SJCRH30 (cell line): ENCODE measurements around the gene OTOGL. TPM values are rescaled to one million over a fixed set of nuclear protein-coding genes. Genes with fewer than 3 reads are reported as not detected.
A peak's percentile ranks its signal among the peaks of the same experiment; 100 is the strongest.

ENCODE experiments used
- DNase-seq, 2 experiments: peaks; one replicate each; pipeline ENCODE4 v3.0.0-alpha.2; 2015 to 2020
- H3K27ac ChIP-seq: fragments of 250-450 bp; sonication (Bioruptor Pico); 2 replicates; pipeline ENCODE4 v1.5.1; 2020; ENCODE audit warnings: mild to moderate bottlenecking, moderate library complexity
- H3K27me3 ChIP-seq: fragments of 250-450 bp; sonication (Bioruptor Pico); 2 replicates; pipeline ENCODE4 v1.5.1; 2020; ENCODE audit warnings: mild to moderate bottlenecking, moderate library complexity
- H3K36me3 ChIP-seq: fragments of 250-450 bp; sonication (Bioruptor Pico); 2 replicates; pipeline ENCODE4 v1.5.1; 2020; ENCODE audit warnings: mild to moderate bottlenecking, moderate library complexity
- H3K4me1 ChIP-seq: fragments of 250-450 bp; sonication (Bioruptor Pico); 2 replicates; pipeline ENCODE4 v1.5.1; 2020; ENCODE audit warnings: mild to moderate bottlenecking, moderate library complexity
- H3K4me3 ChIP-seq: fragments of 250-450 bp; sonication (Bioruptor Pico); 2 replicates; pipeline ENCODE4 v1.5.1; 2020; ENCODE audit warnings: mild to moderate bottlenecking, moderate library complexity
- H3K9me3 ChIP-seq: fragments of 250-450 bp; sonication (Bioruptor Pico); replicated peaks from 2 replicates; pipeline ENCODE4 v1.5.1; 2020; ENCODE audit warnings: mild to moderate bottlenecking, moderate library complexity
- total RNA-seq: library from RNA; depleted of rRNA; stranded (reverse); fragments of >200 nt; shearing (Covaris generic); gene quantifications from 2 replicates; pipeline ENCODE4 v1.2.3, GENCODE V29; 2014; rRNA removed

The OTOGL gene
- total RNA-seq, 1 experiment from 2014 or later: 0.10 TPM

DNA sequence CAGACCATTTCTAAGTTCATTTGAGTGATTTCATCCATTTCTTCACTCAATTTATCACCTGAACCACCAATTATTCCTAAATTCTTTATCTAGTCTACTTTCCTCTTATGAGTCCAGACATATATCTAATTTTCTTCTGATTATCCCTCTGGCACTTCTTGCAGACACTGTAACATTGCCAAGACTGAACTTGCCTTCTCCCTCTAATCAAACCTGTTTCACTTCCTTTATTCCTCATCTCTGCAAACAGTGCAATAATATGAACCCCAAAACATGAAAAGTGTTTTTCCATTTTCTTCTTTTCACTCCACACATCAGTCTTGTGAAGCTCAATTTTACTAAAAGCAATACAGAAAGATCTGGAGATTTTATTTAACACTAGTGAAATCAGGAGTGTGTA, 306.9 kb downstream of the OTOGL start:
- H3K9me3 ChIP-seq: no peaks in the 10 kb centered on the region
- no peaks in the 10 kb centered on the region for H3K27me3 ChIP-seq
- DNase-seq: no peak
- no peaks in the 10 kb centered on the region for H3K36me3 ChIP-seq
- H3K27ac ChIP-seq: no peak overlapping the region
- H3K4me3 ChIP-seq: no peak overlapping the region
- no peaks in the 10 kb centered on the region for H3K4me1 ChIP-seq

DNA sequence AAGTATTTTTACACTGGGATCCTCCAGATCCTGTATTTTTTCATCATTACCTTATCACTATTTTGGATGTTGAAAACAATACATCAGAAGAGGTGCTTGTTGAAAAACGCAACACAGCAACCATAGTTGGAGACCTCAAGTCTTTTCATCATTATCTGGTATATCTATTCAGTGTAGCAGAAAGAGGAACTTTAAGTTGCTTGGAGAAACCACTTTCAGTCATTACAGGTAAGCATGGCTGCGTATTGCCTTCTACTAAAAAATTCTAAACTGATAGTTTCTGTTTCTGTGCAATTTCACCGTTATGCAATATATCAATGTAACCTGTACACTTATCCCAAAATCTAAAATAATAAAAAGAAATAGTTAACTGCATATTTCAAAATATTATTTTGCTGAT, 312.4 kb downstream of the OTOGL start:
- H3K9me3 ChIP-seq: no peaks in the 10 kb centered on the region
- no peaks in the 10 kb centered on the region for H3K36me3 ChIP-seq
- no peak for DNase-seq
- no peak overlapping the region for H3K4me3 ChIP-seq
- no peak overlapping the region for H3K27ac ChIP-seq
- peaks cover 11% of the 10 kb centered on the region for H3K4me1 ChIP-seq
- H3K27me3 ChIP-seq: no peaks in the 10 kb centered on the region

DNA sequence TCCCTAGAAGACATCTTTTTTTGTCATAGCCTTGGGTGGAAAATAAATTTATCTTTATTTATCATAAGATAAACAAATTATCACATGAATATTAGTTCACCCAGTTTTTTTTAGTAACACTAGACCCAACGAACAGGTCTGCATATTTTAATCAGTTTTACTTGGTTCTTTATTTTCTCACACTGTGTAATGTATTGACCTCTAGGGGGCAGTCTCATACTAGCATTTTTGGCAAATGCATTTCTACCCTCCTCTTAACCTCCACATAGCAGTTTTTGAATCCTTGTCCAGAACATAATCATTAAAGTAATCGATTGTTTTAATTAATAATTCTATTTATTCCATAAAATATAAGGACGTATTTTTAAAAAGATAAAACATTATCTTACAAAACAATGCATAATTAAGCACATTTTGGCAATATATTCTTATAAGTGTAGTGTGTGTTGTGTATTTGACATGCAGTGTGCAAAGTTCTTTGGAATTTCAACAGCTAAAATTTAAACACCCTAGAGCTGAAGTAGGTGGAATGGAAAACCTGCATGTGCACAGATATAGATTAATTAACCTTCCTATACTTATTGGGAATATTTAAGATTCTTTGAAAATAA, 313.1 kb downstream of the OTOGL start:
- H3K9me3 ChIP-seq: no peaks in the 10 kb centered on the region
- peak; percentile 20 to 86 for DNase-seq
- no peaks in the 10 kb centered on the region for H3K36me3 ChIP-seq
- no peak overlapping the region; the same call in 1 of the 2 replicates for H3K27ac ChIP-seq
- H3K27me3 ChIP-seq: no peaks in the 10 kb centered on the region
- peaks cover 11% of the 10 kb centered on the region for H3K4me1 ChIP-seq
- H3K4me3 ChIP-seq: no peak overlapping the region

DNA sequence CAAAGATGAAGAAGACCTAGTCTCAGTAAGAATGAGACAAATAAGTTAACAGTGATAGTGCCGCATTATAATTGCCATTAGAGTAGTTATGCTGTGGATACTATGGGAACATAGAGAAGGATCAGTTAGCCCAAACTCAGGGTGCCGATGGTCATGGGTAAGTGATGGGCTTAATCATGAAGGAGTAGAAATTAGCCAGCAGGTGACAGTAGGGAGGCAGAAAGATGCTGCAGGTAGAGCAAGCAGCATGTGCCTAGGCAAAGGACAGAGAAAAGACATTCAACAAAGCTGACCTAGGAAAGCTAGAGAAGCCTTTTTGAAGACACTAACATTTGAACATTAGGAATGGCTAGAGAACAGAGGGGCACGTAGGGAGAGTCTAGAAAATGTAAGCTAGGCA, 314.1 kb downstream of the OTOGL start:
- no peak overlapping the region for H3K27ac ChIP-seq
- no peaks in the 10 kb centered on the region for H3K27me3 ChIP-seq
- DNase-seq: no peak
- no peak overlapping the region for H3K4me3 ChIP-seq
- no peaks in the 10 kb centered on the region for H3K9me3 ChIP-seq
- peaks cover 11% of the 10 kb centered on the region for H3K4me1 ChIP-seq
- H3K36me3 ChIP-seq: no peaks in the 10 kb centered on the region

DNA sequence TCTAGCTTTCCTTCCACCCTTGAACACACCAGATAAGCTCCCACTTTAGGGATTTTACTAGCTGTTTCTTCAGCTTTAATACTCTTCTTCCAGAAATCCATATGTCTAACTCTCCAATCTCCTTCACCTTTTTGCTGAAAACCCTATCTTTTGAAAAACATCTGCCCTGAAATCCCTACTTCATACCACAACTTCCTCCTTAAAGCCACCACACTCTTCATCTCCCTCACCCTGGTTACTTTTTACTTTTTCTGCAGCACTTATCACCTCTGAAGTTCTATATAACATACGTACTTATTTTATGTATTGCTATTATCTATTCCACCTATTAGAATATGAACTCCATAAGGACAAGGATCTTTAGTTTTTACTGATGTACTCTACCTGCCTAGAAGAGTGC, 316.1 kb downstream of the OTOGL start:
- Histone ChIP-seq H3K4me3 (no peak overlapping the region), H3K4me1 (peaks cover 26% of the 10 kb centered on the region), H3K36me3 (no peaks in the 10 kb centered on the region), H3K27me3 (no peaks in the 10 kb centered on the region), H3K27ac (no peak overlapping the region), H3K9me3 (no peaks in the 10 kb centered on the region)
- DNase-seq: no peak

DNA sequence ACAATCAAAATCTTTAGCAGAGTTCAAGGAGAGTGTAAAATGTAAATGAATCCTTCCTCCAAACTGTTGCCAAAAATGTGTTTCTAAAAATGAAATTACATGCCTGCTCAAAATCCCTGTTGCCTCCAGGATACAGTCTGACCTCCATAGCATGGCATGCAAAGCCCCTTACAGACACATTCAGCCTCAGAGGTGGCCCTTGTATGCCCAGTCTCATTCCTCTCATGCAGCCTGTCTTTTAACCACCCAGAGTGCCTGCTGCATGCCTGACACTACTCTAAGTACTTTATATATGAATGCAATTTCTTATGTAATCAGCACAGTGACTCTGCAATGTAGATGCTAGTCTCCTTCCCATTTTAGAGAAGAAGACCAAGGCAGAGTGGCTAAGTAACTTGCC, 320.3 kb downstream of the OTOGL start:
- no peaks in the 10 kb centered on the region for H3K27me3 ChIP-seq
- H3K4me1 ChIP-seq: peaks cover 21% of the 10 kb centered on the region; the same call in 1 of the 2 replicates
- peak; percentile 37 to 46 for DNase-seq
- peak overlapping the region; percentile 9; the same call in 1 of the 2 replicates for H3K27ac ChIP-seq
- no peaks in the 10 kb centered on the region for H3K36me3 ChIP-seq
- H3K4me3 ChIP-seq: no peak overlapping the region
- no peaks in the 10 kb centered on the region for H3K9me3 ChIP-seq

DNA sequence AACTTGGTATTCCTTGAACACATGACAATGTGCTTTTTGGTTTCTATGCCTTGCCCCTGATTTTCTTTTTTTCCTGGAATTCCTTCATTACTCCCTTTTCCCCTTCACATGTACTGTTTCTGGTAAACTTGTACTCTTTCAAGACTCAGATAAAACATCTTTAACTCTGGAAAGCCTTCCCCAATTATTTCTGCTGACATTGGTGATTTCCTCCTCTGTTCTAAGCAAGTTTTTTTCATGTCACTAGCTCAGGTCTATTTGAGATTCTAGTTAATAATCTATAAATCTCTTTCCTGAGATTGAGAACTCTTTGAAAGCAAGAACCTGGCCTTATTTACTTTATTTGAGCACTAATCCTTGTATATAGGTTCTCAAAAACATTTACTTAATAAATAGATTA, 320.7 kb downstream of the OTOGL start:
- H3K9me3 ChIP-seq: no peaks in the 10 kb centered on the region
- no peaks in the 10 kb centered on the region for H3K27me3 ChIP-seq
- H3K4me1 ChIP-seq: peaks cover 21% of the 10 kb centered on the region; the same call in 1 of the 2 replicates
- no peak for DNase-seq
- H3K27ac ChIP-seq: peak overlapping the region; percentile 9; the same call in 1 of the 2 replicates
- H3K36me3 ChIP-seq: no peaks in the 10 kb centered on the region
- H3K4me3 ChIP-seq: no peak overlapping the region

DNA sequence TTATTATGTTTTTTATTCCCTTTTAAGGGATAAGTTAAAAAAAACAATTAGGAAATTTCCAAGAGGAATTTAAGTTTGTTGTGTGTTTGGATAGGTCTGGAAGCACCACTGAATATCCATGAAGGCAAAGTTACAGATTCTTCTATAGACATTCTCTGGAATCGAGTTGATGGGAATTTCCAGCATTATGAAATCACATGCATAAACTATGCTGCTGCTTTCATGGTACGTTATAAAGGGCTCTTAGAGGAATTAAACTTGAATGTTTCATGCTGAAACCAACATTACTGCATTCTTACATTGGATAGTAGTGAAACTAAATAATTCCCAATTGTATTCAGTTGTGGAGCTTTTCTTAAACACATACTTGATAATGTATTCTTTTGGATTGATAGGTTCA, 323.2 kb downstream of the OTOGL start:
- Histone ChIP-seq H3K4me1 (peaks cover 21% of the 10 kb centered on the region; the same call in 1 of the 2 replicates), H3K4me3 (no peak overlapping the region), H3K27ac (peak overlapping the region; percentile 14; the same call in 1 of the 2 replicates), H3K9me3 (no peaks in the 10 kb centered on the region), H3K36me3 (no peaks in the 10 kb centered on the region), H3K27me3 (no peaks in the 10 kb centered on the region)
- peak in 1 of 2 experiments; percentile 24 for DNase-seq

Other genes starting within 250 kb of the OTOGL start
- gene PPP1R12A, start 164.4 kb upstream of the OTOGL start, total RNA-seq: 77.5 and 98.3 TPM in 2 replicates